ENCODE measurements around the gene PLCH1. TPM values are rescaled to one million over a fixed set of nuclear protein-coding genes. Genes with fewer than 3 reads are reported as not detected.

Gene PLCH1
- total and polyA plus RNA-seq, 2 of the 13 experiments (the other 11 are each of a cell fraction or from before 2014, with no cell fraction given), result 2.0 to 3.0 TPM

GRCh38 chr3:155382396-155383042 is 362.4 kb downstream of the PLCH1 start (continued):
- no peak for TF ChIP-seq KDM6A (CRISPR knock-in tag; IDR thresholded peaks at IDR 0.05; ENCODE audit: low read depth)
- TF ChIP-seq GPBP1L1 (CRISPR knock-in tag; IDR thresholded peaks at IDR 0.05), result no peak
- TF ChIP-seq MNT (IDR thresholded peaks at IDR 0.05), result peak; percentile 27; the same call in 1 of the 2 replicates
- TF ChIP-seq KAT8 (CRISPR knock-in tag; IDR thresholded peaks at IDR 0.05), result peak; percentile 42; the same call in 1 of the 2 replicates
- TF ChIP-seq ZNF782 (CRISPR knock-in tag; IDR thresholded peaks at IDR 0.05; ENCODE audit: borderline replicate concordance), result no peak
- TF ChIP-seq ZBTB7A (CRISPR knock-in tag; IDR thresholded peaks at IDR 0.05), result no peak
- 0 out of 2 replicates have a peak, but pooled peaks have one; percentile 20 for TF ChIP-seq FOSL2 (CRISPR knock-in tag; IDR thresholded peaks at IDR 0.05)
- TF ChIP-seq ARNTL (CRISPR knock-in tag; IDR thresholded peaks at IDR 0.05), result no peak
- no peak for TF ChIP-seq HIVEP1 (CRISPR knock-in tag; IDR thresholded peaks at IDR 0.05)
- no peak for TF ChIP-seq ZNF740 (CRISPR knock-in tag; IDR thresholded peaks at IDR 0.05)
- TF ChIP-seq ZNF816 (CRISPR knock-in tag; IDR thresholded peaks at IDR 0.05; ENCODE audit: borderline replicate concordance), result no peak
- no peak for TF ChIP-seq ZNF234 (CRISPR knock-in tag; conservative IDR thresholded peaks at IDR 0.05)
- no peak for TF ChIP-seq NFKBIZ (CRISPR knock-in tag; IDR thresholded peaks at IDR 0.05)
- TF ChIP-seq TEAD3 (CRISPR knock-in tag; optimal IDR thresholded peaks at IDR 0.05; ENCODE audit: borderline replicate concordance), result peak; percentile 53
- no peak for TF ChIP-seq ZNF260 (CRISPR knock-in tag; IDR thresholded peaks at IDR 0.05; ENCODE audit: borderline replicate concordance, low read depth)
- TF ChIP-seq RBM39 (IDR thresholded peaks at IDR 0.05; ENCODE audit: low read depth, low read length, poor library complexity, severe bottlenecking), result peak; percentile 37
- TF ChIP-seq DMAP1 (CRISPR knock-in tag; IDR thresholded peaks at IDR 0.05), result no peak
- no peak for TF ChIP-seq POGZ (CRISPR knock-in tag; IDR thresholded peaks at IDR 0.05)
- peak; percentile 62 for TF ChIP-seq ZFX (CRISPR knock-in tag; IDR thresholded peaks at IDR 0.05; ENCODE audit: low read depth)
- no peak for TF ChIP-seq FIP1L1 (IDR thresholded peaks at IDR 0.05; ENCODE audit: borderline replicate concordance, insufficient read depth, low read depth, low read length)
- no peak for TF ChIP-seq SCMH1 (CRISPR knock-in tag; IDR thresholded peaks at IDR 0.05; ENCODE audit: borderline replicate concordance)
- peak; percentile 38; the same call in 1 of the 2 replicates for TF ChIP-seq ZFY (CRISPR knock-in tag; IDR thresholded peaks at IDR 0.05)
- no peak for TF ChIP-seq TBX3 (IDR thresholded peaks at IDR 0.05; ENCODE audit: borderline replicate concordance)
- peak; percentile 34; the same call in 1 of the 2 replicates for TF ChIP-seq ELF3 (CRISPR knock-in tag; IDR thresholded peaks at IDR 0.05)
- TF ChIP-seq FOXO1 (CRISPR knock-in tag; IDR thresholded peaks at IDR 0.05), result peak; percentile 63
- TF ChIP-seq RAD21 (CRISPR knock-in tag; IDR thresholded peaks at IDR 0.05), result peak; percentile 90
- no peak for TF ChIP-seq ZMYM2 (CRISPR knock-in tag; IDR thresholded peaks at IDR 0.05)
- TF ChIP-seq NR1H2 (CRISPR knock-in tag; IDR thresholded peaks at IDR 0.05; ENCODE audit: borderline replicate concordance, low read depth), result no peak
- no peak for TF ChIP-seq ZNF883 (CRISPR knock-in tag; IDR thresholded peaks at IDR 0.05; ENCODE audit: not compliant biosample characterization)
- TF ChIP-seq TBP (CRISPR knock-in tag; IDR thresholded peaks at IDR 0.05), result no peak
- no peak for TF ChIP-seq NFRKB (IDR thresholded peaks at IDR 0.05)

All from HepG2 (cell line).